Neuronal stem cell (in vitro differentiated cells): ENCODE measurements around the gene PACS2.
A peak's percentile ranks its signal among the peaks of the same experiment; 100 is the strongest.

Experiments used
- DNase-seq: peaks from one replicate; pipeline ENCODE4 v3.0.0-alpha.2; 2013; ENCODE audit warnings: low spot score
- H2AFZ ChIP-seq: one replicate; pipeline ENCODE4 v1.6.1; 2013; ENCODE audit warnings: mild to moderate bottlenecking, low read length, inconsistent platforms
- H2AK5ac ChIP-seq: 2 replicates; pipeline ENCODE4 v1.6.1; 2013; ENCODE audit warnings: low read depth, mild to moderate bottlenecking, inconsistent platforms, low read length, moderate library complexity, mixed read lengths
- H2BK120ac ChIP-seq: 2 replicates; pipeline ENCODE4 v1.6.1; 2013; ENCODE audit warnings: low read depth, mild to moderate bottlenecking, inconsistent platforms, low read length, moderate library complexity, mixed read lengths
- H2BK12ac ChIP-seq: one replicate; pipeline ENCODE4 v1.6.1; 2013; ENCODE audit warnings: low read length, inconsistent platforms
- H2BK15ac ChIP-seq: 2 replicates; pipeline ENCODE4 v1.6.1; 2013; ENCODE audit warnings: mild to moderate bottlenecking, low read length, inconsistent platforms, mixed read lengths
- H2BK5ac ChIP-seq: one replicate; pipeline ENCODE4 v1.6.1; 2013; ENCODE audit warnings: inconsistent platforms, mild to moderate bottlenecking, low read length, moderate library complexity
- H3K14ac ChIP-seq: one replicate; pipeline ENCODE4 v1.6.1; 2013; ENCODE audit warnings: low read length, inconsistent platforms
- H3K18ac ChIP-seq: 2 replicates; pipeline ENCODE4 v1.6.1; 2013; ENCODE audit warnings: low read length, inconsistent platforms
- H3K23ac ChIP-seq: 2 replicates; pipeline ENCODE4 v1.6.1; 2013; ENCODE audit warnings: low read depth, mild to moderate bottlenecking, mixed read lengths, low read length, inconsistent platforms; ENCODE audit not compliant: poor library complexity
- H3K27ac ChIP-seq: replicated peaks from 3 replicates; pipeline ENCODE4 v1.5.1; 2013; ENCODE audit warnings: low read length, inconsistent platforms
- H3K27me3 ChIP-seq, 3 experiments: 2 replicates each; pipeline ENCODE4 v1.6.1; 2013; ENCODE audit warnings: low read length in 3 of 3, mild to moderate bottlenecking in 2 of 3, inconsistent platforms in 1 of 3, low read depth in 1 of 3, mixed read lengths in 1 of 3, moderate library complexity in 1 of 3; ENCODE audit not compliant: control insufficient read depth in 3 of 3, insufficient read depth in 3 of 3
- H3K36me3 ChIP-seq, 2 donors: replicated peaks in 1 of 2; 2 replicates each; pipeline ENCODE4 v1.6.1; 2013; ENCODE audit warnings: low read length in 2 of 2; ENCODE audit not compliant: control insufficient read depth in 2 of 2, insufficient read depth in 2 of 2
- H3K4ac ChIP-seq: 2 replicates; pipeline ENCODE4 v1.6.1; 2013; ENCODE audit warnings: inconsistent platforms, mild to moderate bottlenecking, low read length, moderate library complexity
- H3K4me1 ChIP-seq, 2 donors: 1 replicate in 1 of 2; 2 replicates in 1 of 2; pipeline ENCODE4 v1.6.1; 2013; ENCODE audit warnings: low read length in 2 of 2, low read depth in 1 of 2; ENCODE audit not compliant: control insufficient read depth in 2 of 2, insufficient read depth in 1 of 2
- H3K4me2 ChIP-seq: one replicate; pipeline ENCODE4 v1.6.1; 2013; ENCODE audit warnings: mild to moderate bottlenecking, low read length, inconsistent platforms; ENCODE audit not compliant: insufficient read depth, poor library complexity, severe bottlenecking
- H3K4me3 ChIP-seq, 2 donors: 2 replicates each; pipeline ENCODE4 v1.5.1; 2013; ENCODE audit warnings: low read length in 2 of 2, mild to moderate bottlenecking in 2 of 2, inconsistent platforms in 1 of 2, moderate library complexity in 1 of 2
- H3K79me1 ChIP-seq: one replicate; pipeline ENCODE4 v1.6.1; 2013; ENCODE audit warnings: low read depth, mild to moderate bottlenecking, inconsistent platforms, low read length, moderate library complexity
- H3K9ac ChIP-seq: one replicate; pipeline ENCODE4 v1.6.1; 2013; ENCODE audit warnings: mild to moderate bottlenecking, low read depth, low read length, inconsistent platforms; ENCODE audit not compliant: poor library complexity
- H3K9me3 ChIP-seq, 2 donors: replicated peaks in 1 of 2; 2 replicates each; pipeline versions ENCODE3 to v1.6.1; 2013; ENCODE audit warnings: low read length in 2 of 2, mild to moderate bottlenecking in 2 of 2, inconsistent platforms in 1 of 2, low read depth in 1 of 2, mixed read lengths in 1 of 2, moderate library complexity in 1 of 2; ENCODE audit not compliant: control insufficient read depth in 2 of 2, insufficient read depth in 1 of 2
- H4K8ac ChIP-seq: one replicate; pipeline ENCODE4 v1.6.1; 2013; ENCODE audit warnings: low read depth, mild to moderate bottlenecking, inconsistent platforms, low read length, moderate library complexity
- H4K91ac ChIP-seq: one replicate; pipeline ENCODE4 v1.6.1; 2013; ENCODE audit warnings: low read length, low read depth, mild to moderate bottlenecking, inconsistent platforms; ENCODE audit not compliant: poor library complexity
- WGBS, 2 donors: extraction: QIAGEN DNeasy Blood & Tissue Kit; methylation state at CpG; one replicate each; pipeline ENCODE4 v1.1.7; 2013; ENCODE audit warnings: missing lambda C conversion rate in 2 of 2, mixed read lengths in 1 of 2; ENCODE audit not compliant: insufficient read length in 2 of 2, insufficient replicate concordance in 1 of 2; ENCODE audit errors: extremely low coverage in 2 of 2; 5-methylcytosine and 5-hydroxymethylcytosine counted together

PACS2 gene

DNA sequence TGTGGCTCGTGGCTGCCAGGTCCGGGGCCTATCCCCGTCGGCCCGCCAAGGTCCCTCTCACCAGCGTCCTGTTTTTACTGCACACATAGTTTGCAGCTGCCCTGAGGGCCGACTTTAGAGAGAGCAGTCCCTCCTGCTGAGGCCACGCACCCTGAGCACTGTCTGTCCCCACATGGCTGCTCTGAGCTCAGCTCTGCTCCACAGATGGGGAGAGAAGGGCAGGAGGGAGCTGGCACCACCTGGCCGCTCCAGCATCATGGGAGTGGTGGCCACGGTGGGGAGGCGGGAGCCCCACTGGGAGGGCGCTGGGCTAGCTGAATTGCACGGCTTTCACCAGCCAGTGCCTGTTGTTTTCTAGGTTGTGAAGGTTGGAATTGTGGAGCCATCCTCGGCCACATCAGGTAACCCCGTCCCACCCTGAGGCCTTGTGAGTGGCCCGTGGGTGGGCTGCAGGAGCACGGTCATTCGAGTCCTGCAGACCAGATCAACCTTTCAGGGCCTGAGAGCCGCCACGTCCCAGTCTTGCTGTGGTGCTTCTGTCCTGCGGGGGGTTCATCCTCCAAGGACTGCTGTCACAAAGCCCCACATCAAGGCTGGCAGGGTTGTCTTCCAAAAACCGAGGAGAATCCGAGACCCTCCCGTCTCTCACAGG lies 76.4 kb downstream of the PACS2 start:
- Histone ChIP-seq H4K91ac (no peak overlapping the region), H3K4me2 (no peak overlapping the region), H2BK5ac (no peak overlapping the region), H2BK12ac (no peak overlapping the region), H3K9me3 (no peaks in the 10 kb centered on the region), H2AK5ac (peak overlapping the region; percentile 7), H2BK120ac (no peak overlapping the region), H3K4ac (no peak overlapping the region), H3K18ac (peak overlapping the region; percentile 80), H3K36me3 (peaks cover 3 to 34% of the 10 kb centered on the region in 2 donors), H3K23ac (no peak overlapping the region), H3K14ac (peak overlapping the region; percentile 39), H2AFZ (no peak overlapping the region), H3K4me3 (peak overlapping the region in 1 of 2 donors; percentile 43), H3K9ac (peak overlapping the region; percentile 53), H3K27me3 (no peaks in the 10 kb centered on the region), H3K79me1 (peaks cover 5% of the 10 kb centered on the region), H3K4me1 (no peaks in the 10 kb centered on the region), H4K8ac (no peak overlapping the region), H3K27ac (no peak overlapping the region), H2BK15ac (no peak overlapping the region)
- no CpG with 5 or more reads among the region's 24 CpGs for WGBS, 2 donors
- no peak for DNase-seq

DNA sequence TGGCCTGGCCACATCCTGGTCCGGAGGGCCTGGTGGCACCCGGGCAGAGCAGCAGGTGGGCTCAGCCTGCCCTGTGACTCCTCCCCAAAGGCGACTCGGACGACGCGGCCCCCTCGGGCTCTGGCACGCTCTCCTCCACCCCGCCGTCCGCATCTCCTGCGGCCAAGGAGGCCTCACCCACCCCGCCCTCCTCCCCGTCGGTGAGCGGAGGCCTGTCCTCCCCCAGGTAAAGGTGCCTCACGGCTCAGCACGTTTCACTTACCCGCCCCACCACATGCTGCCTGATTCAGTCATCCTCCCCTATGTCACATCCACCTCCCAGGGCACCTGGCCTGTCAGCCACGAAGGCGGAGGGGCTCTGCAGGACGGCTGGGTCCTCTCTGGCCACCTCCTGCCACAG lies 77.0 kb downstream of the PACS2 start:
- H2BK15ac ChIP-seq: no peak overlapping the region
- no peaks in the 10 kb centered on the region for H3K9me3 ChIP-seq
- H2BK12ac ChIP-seq: no peak overlapping the region
- no peak for DNase-seq
- peak overlapping the region; percentile 50 for H3K9ac ChIP-seq
- H3K4me3 ChIP-seq: peak overlapping the region in 1 of 2 donors; percentile 45
- H3K4me2 ChIP-seq: no peak overlapping the region
- H3K18ac ChIP-seq: no peak overlapping the region
- no peak overlapping the region for H4K91ac ChIP-seq
- H3K4me1 ChIP-seq: no peaks in the 10 kb centered on the region
- peaks cover 3 to 30% of the 10 kb centered on the region in 2 donors for H3K36me3 ChIP-seq
- no peak overlapping the region for H2BK5ac ChIP-seq
- no peaks in the 10 kb centered on the region for H3K27me3 ChIP-seq
- H3K4ac ChIP-seq: no peak overlapping the region
- no CpG with 5 or more reads among the region's 23 CpGs for WGBS, 2 donors
- no peak overlapping the region for H3K27ac ChIP-seq
- peaks cover 5% of the 10 kb centered on the region for H3K79me1 ChIP-seq
- H3K14ac ChIP-seq: peak overlapping the region; percentile 89
- H4K8ac ChIP-seq: no peak overlapping the region
- no peak overlapping the region for H3K23ac ChIP-seq
- H2AK5ac ChIP-seq: no peak overlapping the region
- H2AFZ ChIP-seq: no peak overlapping the region
- no peak overlapping the region for H2BK120ac ChIP-seq

DNA sequence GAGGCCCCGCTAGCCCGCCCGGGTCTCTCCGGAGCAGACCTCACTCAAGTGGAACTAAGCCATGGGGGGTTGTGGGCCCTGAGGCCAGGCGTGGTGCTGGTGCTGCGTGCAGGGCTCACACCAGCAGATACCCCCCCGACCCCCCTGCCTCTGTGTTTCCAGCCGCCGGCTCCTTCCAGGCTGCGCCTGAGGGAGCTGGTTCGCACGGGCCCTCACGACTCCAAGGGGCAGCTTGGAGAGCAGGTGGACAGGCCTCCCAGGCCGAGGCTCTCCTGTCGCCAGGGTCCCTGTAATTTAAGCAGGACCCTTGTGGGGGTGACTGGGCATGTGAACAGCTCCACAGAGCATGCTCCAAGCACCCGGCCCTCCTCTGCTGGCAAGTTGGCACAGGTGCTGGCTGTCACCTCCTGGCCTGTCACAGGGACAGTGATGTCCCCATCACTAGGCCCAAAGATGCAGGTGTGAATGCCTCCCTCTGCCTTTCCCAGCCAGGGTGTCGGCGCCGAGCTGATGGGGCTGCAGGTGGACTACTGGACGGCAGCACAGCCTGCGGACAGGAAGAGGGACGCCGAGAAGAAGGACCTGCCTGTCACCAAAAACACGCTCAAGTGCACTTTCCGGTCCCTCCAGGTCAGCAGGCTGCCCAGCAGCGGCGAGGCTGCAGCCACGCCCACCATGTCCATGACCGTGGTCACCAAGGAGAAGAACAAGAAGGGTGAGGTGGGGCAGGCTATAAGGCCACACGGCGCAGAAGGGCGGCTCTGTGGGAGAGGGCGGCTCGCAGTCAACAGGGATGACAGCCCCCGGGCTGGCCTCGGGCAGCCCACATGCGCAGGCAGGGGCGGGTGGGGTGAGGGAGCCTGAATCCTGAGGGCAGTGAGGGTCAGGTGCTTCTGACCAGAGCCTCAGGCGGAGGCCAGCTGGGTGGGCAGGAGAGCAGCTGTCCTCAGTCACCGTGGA lies 77.9 kb downstream of the PACS2 start:
- WGBS, 2 donors: no CpG with 5 or more reads among the region's 40 CpGs
- no peak for DNase-seq
- H2AFZ ChIP-seq: no peak overlapping the region

DNA sequence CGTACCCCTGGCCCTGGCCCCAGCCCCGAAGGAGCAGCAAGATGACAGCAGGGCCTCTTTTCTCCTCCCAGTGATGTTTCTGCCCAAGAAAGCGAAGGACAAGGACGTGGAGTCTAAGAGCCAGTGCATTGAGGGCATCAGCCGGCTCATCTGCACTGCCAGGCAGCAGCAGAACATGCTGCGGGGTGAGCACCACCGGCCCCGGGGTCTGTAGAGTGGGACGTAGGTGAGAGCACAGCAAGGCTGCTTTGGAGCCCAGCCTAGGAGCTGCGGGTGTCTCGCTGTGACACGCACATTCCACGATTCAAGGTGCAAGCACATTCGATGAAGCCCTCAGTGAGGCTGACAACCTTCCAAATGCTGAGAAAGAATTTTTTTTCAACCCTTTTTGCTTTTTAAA lies 78.6 kb downstream of the PACS2 start:
- DNase-seq: no peak
- H2AK5ac ChIP-seq: no peak overlapping the region

More for the DNA sequence above, 77.9 kb downstream of the PACS2 start:
- H3K23ac ChIP-seq: no peak overlapping the region
- no peaks in the 10 kb centered on the region for H3K27me3 ChIP-seq
- H3K9ac ChIP-seq: peak overlapping the region; percentile 60
- H3K9me3 ChIP-seq: peaks cover 0 to 3% of the 10 kb centered on the region in 2 donors
- H3K4ac ChIP-seq: no peak overlapping the region
- peak overlapping the region; percentile 89 for H3K14ac ChIP-seq
- no peak overlapping the region for H2BK120ac ChIP-seq
- no peak overlapping the region for H2BK15ac ChIP-seq
- no peak overlapping the region for H3K27ac ChIP-seq
- no peak overlapping the region for H4K8ac ChIP-seq
- H3K79me1 ChIP-seq: peaks cover 4% of the 10 kb centered on the region
- no peak overlapping the region for H3K4me3 ChIP-seq
- H4K91ac ChIP-seq: no peak overlapping the region
- H3K4me1 ChIP-seq: no peaks in the 10 kb centered on the region
- peaks cover 3 to 22% of the 10 kb centered on the region in 2 donors for H3K36me3 ChIP-seq
- H3K18ac ChIP-seq: no peak overlapping the region
- no peak overlapping the region for H2AK5ac ChIP-seq
- H2BK12ac ChIP-seq: no peak overlapping the region
- H3K4me2 ChIP-seq: no peak overlapping the region
- H2BK5ac ChIP-seq: no peak overlapping the region

More for the DNA sequence above, 78.6 kb downstream of the PACS2 start:
- H3K4me2 ChIP-seq: no peak overlapping the region
- peak overlapping the region in 1 of 2 donors; percentile 20 for H3K4me3 ChIP-seq
- H3K23ac ChIP-seq: no peak overlapping the region
- no peak overlapping the region for H3K27ac ChIP-seq
- H2BK12ac ChIP-seq: no peak overlapping the region
- H2AFZ ChIP-seq: no peak overlapping the region
- H3K36me3 ChIP-seq: peaks cover 3 to 18% of the 10 kb centered on the region in 2 donors
- no peak overlapping the region for H4K8ac ChIP-seq
- H2BK15ac ChIP-seq: no peak overlapping the region
- H3K4ac ChIP-seq: no peak overlapping the region
- peaks cover 4% of the 10 kb centered on the region for H3K79me1 ChIP-seq
- WGBS, 2 donors: no CpG with 5 or more reads among the region's 14 CpGs
- H3K18ac ChIP-seq: no peak overlapping the region
- H3K9ac ChIP-seq: peak overlapping the region; percentile 44
- H2BK120ac ChIP-seq: no peak overlapping the region
- H4K91ac ChIP-seq: no peak overlapping the region
- H2BK5ac ChIP-seq: no peak overlapping the region
- peak overlapping the region; percentile 82 for H3K14ac ChIP-seq
- H3K27me3 ChIP-seq: no peaks in the 10 kb centered on the region
- H3K9me3 ChIP-seq: peaks cover 0 to 6% of the 10 kb centered on the region in 2 donors
- no peaks in the 10 kb centered on the region for H3K4me1 ChIP-seq
